Measurements from ENCODE around the gene GIMD1.
A peak's percentile ranks its signal among the peaks of the same experiment; 100 is the strongest.

Gene GIMD1

GRCh38 chr4:106315476-106315967 is 53.1 kb downstream of the GIMD1 start:
- peak in 1 of 3 donors; percentile 27 for DNase-seq (ENCODE audit: low read depth in 3 of 3, low spot score in 1 of 3)

- DNase-seq (ENCODE audit: low read depth in 3 of 3, low spot score in 1 of 3): no peak
These were observed 53.6 kb downstream of the GIMD1 start for GRCh38 chr4:106314960-106315359.

GRCh38 chr4:106312997-106313522 is 55.5 kb downstream of the GIMD1 start:
- DNase-seq (ENCODE audit: low read depth in 3 of 3, low spot score in 1 of 3): no peak

GRCh38 chr4:106312377-106312776 is 56.2 kb downstream of the GIMD1 start:
- DNase-seq (ENCODE audit: low read depth in 3 of 3, low spot score in 1 of 3): no peak

Data from stimulated activated CD4-positive, alpha-beta T cell treated with anti-CD3 and anti-CD28 coated beads, TNF-alpha, amount 100 ng/mL, for 1 hour (primary cell).